Mesenchymal stem cell (in vitro differentiated cells and primary cell): ENCODE results near the gene TOR4A.

Experiments used
- DNase-seq: peaks from one replicate; pipeline ENCODE4 v3.0.0-alpha.2; 2013
- H2AFZ ChIP-seq: one replicate; pipeline ENCODE4 v1.6.1; 2013; ENCODE audit warnings: low read depth, mild to moderate bottlenecking, control low read depth, inconsistent platforms, low read length, moderate library complexity
- H2AK5ac ChIP-seq: 2 replicates; pipeline ENCODE4 v1.6.1; 2013; ENCODE audit warnings: low read length, moderate library complexity, mild to moderate bottlenecking, inconsistent platforms; ENCODE audit not compliant: severe bottlenecking
- H2BK120ac ChIP-seq: one replicate; pipeline ENCODE4 v1.6.1; 2013; ENCODE audit warnings: low read depth, mild to moderate bottlenecking, inconsistent platforms, low read length, moderate library complexity
- H2BK12ac ChIP-seq, 2 experiments: one replicate each; pipeline ENCODE4 v1.6.1; 2013; ENCODE audit warnings: inconsistent platforms in 2 of 2, low read length in 2 of 2, mild to moderate bottlenecking in 2 of 2, moderate library complexity in 2 of 2, control low read depth in 1 of 2
- H2BK15ac ChIP-seq: one replicate; pipeline ENCODE4 v1.6.1; 2013; ENCODE audit warnings: mild to moderate bottlenecking, low read depth, inconsistent platforms; ENCODE audit not compliant: poor library complexity, severe bottlenecking
- H2BK5ac ChIP-seq: 2 replicates; pipeline ENCODE4 v1.6.1; 2013; ENCODE audit warnings: low read depth, mild to moderate bottlenecking, low read length, control low read depth, inconsistent platforms; ENCODE audit not compliant: poor library complexity, severe bottlenecking
- H3K14ac ChIP-seq, 2 experiments: one replicate each; pipeline ENCODE4 v1.6.1; 2013; ENCODE audit warnings: inconsistent platforms in 2 of 2, low read length in 2 of 2, control low read depth in 1 of 2, mild to moderate bottlenecking in 1 of 2, moderate library complexity in 1 of 2
- H3K18ac ChIP-seq, 2 experiments: one replicate each; pipeline ENCODE4 v1.6.1; 2013; ENCODE audit warnings: inconsistent platforms in 2 of 2, low read length in 2 of 2, control low read depth in 1 of 2, low read depth in 1 of 2, mild to moderate bottlenecking in 1 of 2
- H3K23ac ChIP-seq, 2 experiments: one replicate each; pipeline ENCODE4 v1.6.1; 2013; ENCODE audit warnings: inconsistent platforms in 2 of 2, low read length in 2 of 2, mild to moderate bottlenecking in 2 of 2, moderate library complexity in 2 of 2, control low read depth in 1 of 2
- H3K27ac ChIP-seq: 2 replicates; pipeline ENCODE4 v1.5.1; 2013; ENCODE audit warnings: mild to moderate bottlenecking, moderate library complexity, low read length, control low read depth, inconsistent platforms; ENCODE audit not compliant: poor library complexity, severe bottlenecking
- H3K27me3 ChIP-seq, 2 experiments: 2 replicates each; pipeline versions ENCODE4 v1.6.1 to v1.7.0; 2013; ENCODE audit warnings: low read length in 2 of 2, mild to moderate bottlenecking in 2 of 2, moderate library complexity in 2 of 2, control low read depth in 1 of 2, inconsistent platforms in 1 of 2; ENCODE audit not compliant: control insufficient read depth in 1 of 2, insufficient read depth in 1 of 2
- H3K36me3 ChIP-seq, 2 experiments: 2 replicates each; pipeline versions ENCODE4 v1.6.1 to v1.7.0; 2013; ENCODE audit warnings: low read length in 2 of 2, control low read depth in 1 of 2, inconsistent platforms in 1 of 2, low read depth in 1 of 2, mild to moderate bottlenecking in 1 of 2; ENCODE audit not compliant: insufficient read depth in 2 of 2, control insufficient read depth in 1 of 2
- H3K4ac ChIP-seq, 2 experiments: one replicate each; pipeline ENCODE4 v1.6.1; 2013; ENCODE audit warnings: inconsistent platforms in 2 of 2, low read length in 2 of 2, mild to moderate bottlenecking in 2 of 2, moderate library complexity in 2 of 2, control low read depth in 1 of 2, low read depth in 1 of 2
- H3K4me1 ChIP-seq: 2 replicates; pipeline ENCODE4 v1.6.1; 2013; ENCODE audit warnings: low read depth, low read length, control low read depth; ENCODE audit not compliant: control insufficient read depth, insufficient read depth
- H3K4me2 ChIP-seq: 2 replicates; pipeline ENCODE4 v1.6.1; 2013; ENCODE audit warnings: low read length, mild to moderate bottlenecking, inconsistent platforms; ENCODE audit not compliant: poor library complexity, severe bottlenecking
- H3K4me3 ChIP-seq, 2 experiments: 2 replicates each; pipeline versions ENCODE4 v1.5.1 to v1.7.0; 2013; ENCODE audit warnings: low read length in 2 of 2, mild to moderate bottlenecking in 2 of 2, control low read depth in 1 of 2, low read depth in 1 of 2; ENCODE audit not compliant: insufficient read depth in 1 of 2
- H3K79me1 ChIP-seq: replicated peaks from 2 replicates; pipeline ENCODE4 v1.6.1; 2013; ENCODE audit warnings: mild to moderate bottlenecking, control low read depth, low read length, inconsistent platforms; ENCODE audit not compliant: poor library complexity, severe bottlenecking
- H3K9ac ChIP-seq: 2 replicates; pipeline ENCODE4 v1.7.0; 2013; ENCODE audit warnings: mild to moderate bottlenecking, low read length, moderate library complexity
- H3K9me3 ChIP-seq: 2 replicates; pipeline ENCODE4 v1.7.0; 2013; ENCODE audit warnings: mild to moderate bottlenecking, low read length; ENCODE audit not compliant: control insufficient read depth
- H4K8ac ChIP-seq: one replicate; pipeline ENCODE4 v1.6.1; 2013; ENCODE audit warnings: inconsistent platforms, mild to moderate bottlenecking, low read length, moderate library complexity
- H4K91ac ChIP-seq: one replicate; pipeline ENCODE4 v1.6.1; 2013; ENCODE audit warnings: mild to moderate bottlenecking, low read length, inconsistent platforms
- WGBS: methylation state at CpG from one replicate; pipeline ENCODE4 v1.1.7; 2013; ENCODE audit warnings: mixed read lengths; 5-methylcytosine and 5-hydroxymethylcytosine counted together

TOR4A gene

GRCh38 chr9:137301081-137301947 lies 23.8 kb downstream of the TOR4A start:
- Histone ChIP-seq H3K18ac (peak overlapping the region; percentile 15 to 54), H3K36me3 (no peaks in the 10 kb centered on the region), H2BK12ac (peak overlapping the region in 1 of 2 experiments; percentile 76), H2AFZ (no peak overlapping the region), H2AK5ac (no peak overlapping the region), H3K23ac (peak overlapping the region in 1 of 2 experiments; percentile 46), H3K4me1 (peaks cover 39% of the 10 kb centered on the region), H3K9ac (no peak overlapping the region), H3K27ac (no peak overlapping the region), H2BK120ac (no peak overlapping the region), H3K27me3 (peaks cover 42 to 91% of the 10 kb centered on the region in 2 experiments), H3K9me3 (no peaks in the 10 kb centered on the region), H3K4me2 (peak overlapping the region; percentile 95), H3K4me3 (peak overlapping the region in 1 of 2 experiments; percentile 56), H3K79me1 (no peaks in the 10 kb centered on the region), H4K8ac (peak overlapping the region; percentile 4), H4K91ac (no peak overlapping the region), H3K14ac (no peak overlapping the region), H2BK5ac (no peak overlapping the region), H2BK15ac (no peak overlapping the region), H3K4ac (no peak overlapping the region)
- DNase-seq, result peak; percentile 64
- 1% methylated on average over 98 of the region's 115 CpGs for WGBS

DNA sequence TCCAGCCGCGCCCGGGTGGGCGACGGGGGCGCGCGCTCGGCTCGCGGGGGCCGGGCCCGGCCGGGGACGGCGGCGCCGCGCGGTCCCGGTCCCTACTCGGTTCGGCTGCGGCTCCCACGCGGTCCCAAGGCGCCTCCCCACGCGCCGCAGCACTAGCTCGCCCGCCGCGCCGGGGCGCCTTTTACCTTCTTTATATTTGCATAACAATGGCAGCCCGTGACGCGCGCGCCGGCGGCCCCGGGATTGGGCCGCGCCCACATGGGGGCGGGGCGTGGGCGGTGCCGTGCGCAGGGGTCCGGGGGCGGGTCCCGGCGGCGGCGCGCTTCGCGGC lies 24.6 kb downstream of the TOR4A start, which contains the start of gene NRARP:
TSS of gene NRARP (minus strand) at position 154 of the 331 bp plus-strand sequence. CDS start 343 bp downstream, outside the sequence.
- Histone ChIP-seq H3K4me2 (peak within 1 kb of the TSS; percentile 95), H3K18ac (peak within 1 kb of the TSS; percentile 15 to 54), H3K27ac (no peak within 1 kb of the TSS), H3K4me1 (peaks cover 33% of the 10 kb centered on the region), H3K4me3 (peak within 1 kb of the TSS in 1 of 2 experiments; percentile 56), H3K36me3 (no peaks in the 10 kb centered on the region), H2BK15ac (no peak within 1 kb of the TSS), H2AK5ac (no peak within 1 kb of the TSS), H3K14ac (no peak within 1 kb of the TSS), H2AFZ (peak within 1 kb of the TSS; percentile 23), H3K27me3 (peaks cover 35 to 91% of the 10 kb centered on the region in 2 experiments), H2BK5ac (no peak within 1 kb of the TSS), H3K79me1 (no peaks in the 10 kb centered on the region), H3K9me3 (no peaks in the 10 kb centered on the region), H2BK120ac (no peak within 1 kb of the TSS), H3K9ac (no peak within 1 kb of the TSS), H2BK12ac (peak within 1 kb of the TSS in 1 of 2 experiments; percentile 76), H4K91ac (no peak within 1 kb of the TSS), H3K4ac (peak within 1 kb of the TSS in 1 of 2 experiments; percentile 50), H3K23ac (peak within 1 kb of the TSS in 1 of 2 experiments; percentile 61), H4K8ac (peak within 1 kb of the TSS; percentile 19)
- peak; percentile 68 for DNase-seq
- 3% methylated on average over 41 of the region's 60 CpGs for WGBS

- 5% methylated on average over 61 of the region's 78 CpGs for WGBS
Measured at GRCh38 chr9:137302449-137303150, 25.1 kb downstream of the TOR4A start.

More at GRCh38 chr9:137302449-137303150, 25.1 kb downstream of the TOR4A start:
- Histone ChIP-seq H3K18ac (peak overlapping the region in 1 of 2 experiments; percentile 48), H3K4me3 (peak overlapping the region in 1 of 2 experiments; percentile 56), H3K79me1 (no peaks in the 10 kb centered on the region), H4K8ac (peak overlapping the region; percentile 19), H2BK12ac (peak overlapping the region in 1 of 2 experiments; percentile 51), H4K91ac (no peak overlapping the region), H3K4ac (peak overlapping the region in 1 of 2 experiments; percentile 50), H2AK5ac (no peak overlapping the region), H2BK5ac (no peak overlapping the region), H3K4me1 (peaks cover 33% of the 10 kb centered on the region), H3K36me3 (no peaks in the 10 kb centered on the region), H2BK15ac (no peak overlapping the region), H2AFZ (peak overlapping the region; percentile 23), H2BK120ac (no peak overlapping the region), H3K27ac (no peak overlapping the region), H3K23ac (peak overlapping the region in 1 of 2 experiments; percentile 61), H3K9ac (no peak overlapping the region), H3K4me2 (peak overlapping the region; percentile 95), H3K9me3 (no peaks in the 10 kb centered on the region), H3K27me3 (peaks cover 30 to 91% of the 10 kb centered on the region in 2 experiments), H3K14ac (no peak overlapping the region)
- peak; percentile 72 for DNase-seq
